LNCaP clone FGC (cell line): ENCODE data around the gene ALDH16A1.
"Not testable (repeated sequence)": the region's sequence is repeated elsewhere in the genome, so short reads cannot be mapped to it uniquely, and the experiment has no call there.

Experiments
- DNase-seq: peaks from one replicate; pipeline ENCODE4 v3.0.0-alpha.2; 2011; ENCODE audit warnings: low read depth
- H3K4me3 ChIP-seq: 2 replicates; pipeline ENCODE4 v1.5.1; 2011; ENCODE audit warnings: mild to moderate bottlenecking, low read depth, low read length, control low read depth
- TF ChIP-seq, protein P1 (sequence below): IDR thresholded peaks from 2 replicates; pipeline ENCODE4 v1.5.1; 2012; ENCODE audit warnings: mild to moderate bottlenecking; ENCODE audit not compliant: control insufficient read depth, insufficient read depth; ENCODE audit errors: extremely low read depth

The ALDH16A1 gene

DNA sequence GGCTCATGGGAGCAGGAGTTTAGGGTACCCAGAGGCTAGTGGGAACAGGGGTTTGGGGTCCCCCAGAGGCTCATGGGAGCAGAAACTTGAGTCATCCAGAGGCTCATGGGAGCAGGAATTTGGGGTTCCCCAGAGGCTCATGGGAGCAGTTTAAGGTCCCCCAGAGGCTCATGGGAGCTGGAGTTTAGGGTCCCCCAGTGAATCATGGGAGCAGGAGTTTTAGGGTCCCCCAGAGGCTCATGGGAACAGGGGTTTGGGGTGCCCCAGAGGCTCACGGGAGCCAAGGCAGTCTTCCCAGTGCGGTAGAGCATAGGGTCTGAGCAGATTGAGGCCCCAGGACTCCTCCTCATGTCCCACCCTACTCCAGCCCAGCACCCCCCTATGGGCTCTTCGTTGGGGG is 12.3 kb downstream of the ALDH16A1 start:
- DNase-seq, result no peak
- TF ChIP-seq, protein P1, sequence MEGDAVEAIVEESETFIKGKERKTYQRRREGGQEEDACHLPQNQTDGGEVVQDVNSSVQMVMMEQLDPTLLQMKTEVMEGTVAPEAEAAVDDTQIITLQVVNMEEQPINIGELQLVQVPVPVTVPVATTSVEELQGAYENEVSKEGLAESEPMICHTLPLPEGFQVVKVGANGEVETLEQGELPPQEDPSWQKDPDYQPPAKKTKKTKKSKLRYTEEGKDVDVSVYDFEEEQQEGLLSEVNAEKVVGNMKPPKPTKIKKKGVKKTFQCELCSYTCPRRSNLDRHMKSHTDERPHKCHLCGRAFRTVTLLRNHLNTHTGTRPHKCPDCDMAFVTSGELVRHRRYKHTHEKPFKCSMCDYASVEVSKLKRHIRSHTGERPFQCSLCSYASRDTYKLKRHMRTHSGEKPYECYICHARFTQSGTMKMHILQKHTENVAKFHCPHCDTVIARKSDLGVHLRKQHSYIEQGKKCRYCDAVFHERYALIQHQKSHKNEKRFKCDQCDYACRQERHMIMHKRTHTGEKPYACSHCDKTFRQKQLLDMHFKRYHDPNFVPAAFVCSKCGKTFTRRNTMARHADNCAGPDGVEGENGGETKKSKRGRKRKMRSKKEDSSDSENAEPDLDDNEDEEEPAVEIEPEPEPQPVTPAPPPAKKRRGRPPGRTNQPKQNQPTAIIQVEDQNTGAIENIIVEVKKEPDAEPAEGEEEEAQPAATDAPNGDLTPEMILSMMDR, result no peak
- no peak overlapping the region for H3K4me3 ChIP-seq

DNA sequence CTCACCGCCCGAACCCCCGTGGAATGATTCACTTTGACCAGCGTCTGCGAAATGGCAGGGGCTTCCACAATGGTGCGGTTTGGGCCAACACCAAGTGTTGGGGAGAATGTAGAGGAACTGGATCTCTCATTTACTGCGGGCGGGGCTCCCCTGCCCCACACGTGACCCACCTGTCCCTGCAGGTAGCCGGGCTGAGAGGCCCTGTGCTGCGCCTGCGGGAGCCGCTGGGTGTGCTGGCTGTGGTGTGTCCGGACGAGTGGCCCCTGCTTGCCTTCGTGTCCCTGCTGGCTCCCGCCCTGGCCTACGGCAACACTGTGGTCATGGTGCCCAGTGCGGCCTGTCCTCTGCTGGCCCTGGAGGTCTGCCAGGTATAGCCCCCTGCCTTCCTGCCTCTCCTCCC is 15.2 kb downstream of the ALDH16A1 start:
- no peak overlapping the region for H3K4me3 ChIP-seq
- TF ChIP-seq, protein P1, result no peak
- no peak for DNase-seq

DNA sequence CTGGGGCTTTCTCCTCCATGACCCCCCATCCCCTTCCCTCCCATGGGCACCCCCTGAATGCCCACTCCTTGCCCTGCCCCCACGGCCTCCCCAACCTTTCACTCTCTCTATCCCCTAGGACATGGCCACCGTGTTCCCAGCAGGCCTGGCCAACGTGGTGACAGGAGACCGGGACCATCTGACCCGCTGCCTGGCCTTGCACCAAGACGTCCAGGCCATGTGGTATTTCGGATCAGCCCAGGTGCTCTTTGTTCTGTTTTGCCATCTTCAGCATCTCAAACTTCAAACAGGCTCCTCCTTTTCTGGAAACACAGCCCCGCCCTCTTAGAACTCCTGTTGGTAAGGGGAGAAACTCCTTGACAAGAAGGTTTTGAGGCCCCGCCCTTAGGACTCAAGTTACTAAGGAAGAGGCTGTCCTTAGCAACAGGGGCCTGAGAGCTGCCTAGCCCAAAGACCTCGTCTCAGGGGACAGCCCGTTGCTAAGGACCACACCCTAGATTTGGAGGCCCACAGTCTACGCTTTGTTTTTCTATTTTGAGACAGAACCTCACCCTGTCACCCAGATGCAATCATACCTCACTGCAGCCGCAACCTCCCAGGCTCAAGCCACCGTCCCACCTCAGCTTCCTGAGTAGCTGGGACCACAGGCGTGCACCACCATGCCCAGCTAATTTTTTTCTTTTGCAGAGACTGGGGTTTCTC is 15.9 kb downstream of the ALDH16A1 start:
- DNase-seq, result peak; percentile 50
- no peak overlapping the region for H3K4me3 ChIP-seq
- TF ChIP-seq, protein P1, result no peak

DNA sequence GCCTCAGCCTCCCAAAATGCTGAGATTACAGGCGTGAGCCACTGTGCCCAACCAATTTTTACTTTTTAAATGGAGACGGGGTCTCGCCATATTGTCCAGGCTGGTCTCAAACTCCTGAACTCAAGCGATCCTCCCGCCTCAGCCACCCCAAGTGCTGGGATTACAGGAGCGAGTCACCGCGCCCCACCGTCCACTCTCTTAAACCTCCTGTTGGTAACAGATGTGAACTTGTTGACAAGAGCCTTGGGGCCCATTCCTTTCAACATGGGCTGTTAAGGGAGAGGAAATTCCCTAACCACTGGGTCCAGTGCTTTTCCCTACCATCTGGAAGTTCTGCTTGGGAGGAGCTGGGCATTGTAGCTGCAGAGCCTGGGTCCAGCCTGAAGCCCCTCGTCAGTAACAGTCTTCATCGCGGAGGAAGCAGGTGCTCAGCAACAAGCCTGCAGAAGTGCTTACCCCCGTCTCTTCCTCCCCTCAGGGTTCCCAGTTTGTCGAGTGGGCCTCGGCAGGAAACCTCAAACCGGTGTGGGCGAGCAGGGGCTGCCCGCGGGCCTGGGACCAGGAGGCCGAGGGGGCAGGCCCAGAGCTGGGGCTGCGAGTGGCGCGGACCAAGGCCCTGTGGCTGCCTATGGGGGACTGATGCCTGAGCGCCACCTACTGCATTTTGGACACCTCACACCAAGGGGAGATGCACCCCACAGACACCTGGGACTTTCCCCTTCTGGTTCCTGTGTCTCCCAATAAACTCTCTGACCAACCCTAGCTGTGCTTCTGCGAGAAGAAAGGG is 17.0 kb downstream of the ALDH16A1 start:
- TF ChIP-seq, protein P1, result 0 out of 2 replicates have a peak, but pooled peaks have one; percentile 6
- no peak overlapping the region for H3K4me3 ChIP-seq
- no peak for DNase-seq

DNA sequence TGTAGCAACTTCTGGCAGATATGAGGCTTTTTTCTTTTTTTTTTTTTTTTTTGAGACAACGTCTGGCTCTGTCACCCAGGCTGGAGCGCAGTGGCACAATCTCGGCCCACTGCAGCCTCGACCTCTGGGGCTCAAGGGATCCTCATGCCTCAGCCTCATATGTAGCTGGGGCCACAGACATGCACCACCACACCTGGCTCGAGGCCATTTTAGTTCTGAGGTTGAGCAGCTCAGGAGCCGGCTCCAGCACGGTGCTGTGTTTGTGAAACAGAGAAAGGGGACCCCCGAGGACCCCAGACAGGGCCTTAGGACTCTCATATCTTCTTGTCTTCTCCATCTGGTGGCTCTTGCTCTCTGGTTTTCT is 17.6 kb downstream of the ALDH16A1 start:
- H3K4me3 ChIP-seq, result no peak overlapping the region
- TF ChIP-seq, protein P1, result no peak
- no peak for DNase-seq

DNA sequence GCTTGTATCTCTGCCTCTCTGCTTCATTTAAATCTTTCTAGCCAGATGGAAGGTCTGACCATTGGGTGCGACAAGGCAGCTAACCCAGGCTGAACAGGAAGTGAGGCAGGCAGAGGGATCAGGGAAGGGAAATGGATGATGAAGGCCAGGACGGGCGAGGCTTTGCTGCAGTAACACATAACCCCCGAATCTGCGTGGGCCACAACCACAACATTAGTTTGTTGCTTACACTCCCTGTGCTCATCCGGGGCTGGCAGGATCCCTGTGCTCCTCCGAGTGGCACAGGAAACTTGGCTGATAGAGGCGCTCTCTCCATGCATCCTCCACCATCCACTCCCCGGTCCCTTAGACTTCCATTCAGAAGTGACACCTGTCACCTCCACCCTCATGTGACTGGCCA is 19.9 kb downstream of the ALDH16A1 start:
- no peak overlapping the region for H3K4me3 ChIP-seq
- DNase-seq, result no peak
- TF ChIP-seq, protein P1, result no peak

DNA sequence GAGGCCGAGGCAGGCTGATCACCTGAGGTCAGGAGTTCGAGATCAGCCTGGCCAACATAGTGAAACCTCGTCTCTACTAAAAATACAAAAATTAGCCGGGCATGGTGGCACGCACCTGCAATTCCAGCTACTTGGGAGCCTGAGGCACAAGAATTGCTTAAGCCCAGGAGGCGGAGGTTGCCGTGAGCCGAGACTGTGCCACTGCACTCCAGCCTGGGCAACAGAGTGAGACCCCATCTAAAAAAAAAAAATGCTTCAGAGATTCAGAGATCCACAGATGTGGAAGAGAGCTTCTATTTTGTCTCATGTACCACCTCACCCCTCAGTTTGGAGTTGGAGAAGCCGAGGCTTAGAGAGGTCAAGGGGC is 20.5 kb downstream of the ALDH16A1 start:
- not testable (repeated sequence) for DNase-seq, H3K4me3 ChIP-seq
